NCI-H524 (cell line): ENCODE results near the gene PRG3.

ENCODE experiments used
- DNase-seq, 2 experiments: peaks; one replicate each; lab custom pipeline; 2025; lab: John Stamatoyannopoulos, UW

The PRG3 gene

DNA sequence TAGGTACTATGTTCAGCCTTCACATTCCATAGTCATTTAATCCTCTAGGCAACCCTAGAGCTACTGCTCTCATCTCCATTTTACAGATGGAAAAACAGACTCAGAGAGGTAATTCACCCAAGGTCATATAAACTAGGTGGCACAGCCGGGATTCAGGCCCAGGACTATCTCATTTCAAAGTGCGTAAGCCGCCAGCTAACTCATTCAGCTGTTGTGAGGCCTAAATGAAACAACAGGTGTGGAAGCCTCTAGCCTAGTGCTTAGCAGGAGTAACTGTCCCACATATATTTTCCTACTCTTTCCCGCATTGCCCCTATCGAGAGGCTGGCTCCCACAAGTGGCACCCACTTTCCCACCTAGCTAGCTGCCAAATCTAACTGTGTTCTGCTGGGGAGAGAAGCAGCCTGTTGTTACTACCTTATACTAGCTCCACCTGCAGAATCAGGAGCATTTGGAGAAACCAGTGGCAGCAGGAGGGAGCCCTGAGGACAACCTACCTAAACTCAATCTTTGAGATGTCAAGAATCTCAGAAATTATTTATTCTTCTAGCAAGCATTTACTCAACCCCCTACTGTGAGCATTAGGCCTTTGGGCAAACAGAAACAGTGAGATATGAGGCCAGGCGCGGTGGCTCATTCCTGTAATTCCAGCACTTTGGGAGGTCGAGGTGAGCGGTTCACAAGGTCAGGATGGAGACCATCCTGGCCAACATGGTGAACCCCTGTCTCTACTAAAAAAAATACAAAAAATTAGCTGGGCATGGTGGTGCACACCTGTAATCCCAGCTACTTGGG lies 20.9 kb downstream of the PRG3 start:
- DNase-seq: peak in 1 of 2 experiments; percentile 57

GRCh38 chr11:57359396-57359795 lies 21.6 kb downstream of the PRG3 start:
- DNase-seq: no peak

- DNase-seq: no peak
Measured at GRCh38 chr11:57358991-57359390, 22.0 kb downstream of the PRG3 start.

- DNase-seq: no peak
Measured at GRCh38 chr11:57358543-57358961, 22.4 kb downstream of the PRG3 start.

DNA sequence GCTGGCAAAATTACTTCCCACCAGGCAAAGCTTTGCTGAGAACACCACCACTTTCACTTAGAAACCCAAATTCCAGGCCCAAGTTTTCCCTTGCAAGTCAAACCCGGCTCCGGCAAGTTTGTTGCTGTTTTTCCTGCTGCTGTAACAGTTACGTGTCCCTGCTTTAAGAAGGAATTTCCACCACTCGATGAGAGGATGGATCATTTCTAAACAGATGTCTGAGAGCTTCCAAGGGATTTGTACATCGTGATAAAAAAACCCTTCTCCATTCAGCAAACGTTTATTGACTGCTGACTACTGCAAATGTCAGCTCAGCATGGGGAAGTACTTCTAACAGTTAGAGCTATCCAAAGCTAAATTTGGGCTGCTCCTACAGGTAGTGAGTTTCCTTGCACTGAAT lies 23.1 kb downstream of the PRG3 start:
- peak; percentile 36 to 79 for DNase-seq

GRCh38 chr11:57357310-57357709 lies 23.6 kb downstream of the PRG3 start:
- DNase-seq: no peak

- no peak for DNase-seq
Measured at GRCh38 chr11:57356268-57356667, 24.7 kb downstream of the PRG3 start.

DNA sequence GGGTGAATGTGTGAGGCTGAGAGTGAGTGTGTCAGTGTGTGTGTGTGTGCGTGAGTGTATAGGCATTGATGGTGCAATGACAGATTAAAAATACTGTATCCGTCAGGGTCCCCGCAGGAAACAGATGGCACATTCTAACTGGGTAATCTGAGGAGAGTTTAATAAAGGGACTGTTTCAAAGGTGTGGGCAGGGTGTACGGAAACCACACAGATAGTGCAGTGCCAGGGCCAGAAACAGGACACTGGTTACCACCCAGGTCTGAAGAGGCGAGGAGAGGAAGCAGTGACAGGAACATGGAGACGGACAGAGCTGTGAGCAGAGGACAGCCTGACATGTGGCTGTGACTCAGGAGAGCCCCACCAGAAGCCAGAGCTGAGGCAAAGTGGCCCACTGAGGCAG lies 26.3 kb downstream of the PRG3 start:
- peak; percentile 47 to 83 for DNase-seq

DNA sequence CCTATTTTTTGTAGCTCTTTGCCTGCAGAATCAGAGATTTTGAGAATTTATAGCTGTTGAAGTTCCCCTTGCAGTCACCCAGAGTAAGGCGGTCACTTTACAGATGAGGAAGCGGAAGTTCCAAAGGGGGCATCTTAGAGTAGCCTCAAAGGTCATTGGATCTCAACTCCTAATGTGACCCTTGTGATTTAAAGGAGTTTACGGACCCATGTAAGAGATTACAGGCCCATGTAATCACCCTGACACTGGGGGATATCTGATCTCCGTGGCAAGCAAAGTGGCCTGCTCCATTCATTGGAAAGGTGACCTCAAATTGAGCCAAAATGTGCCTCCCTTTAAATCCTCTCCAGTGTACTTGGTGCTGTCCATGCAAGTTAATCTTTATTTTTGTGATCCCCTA lies 27.1 kb downstream of the PRG3 start:
- DNase-seq: no peak

- DNase-seq: no peak
Measured at GRCh38 chr11:57353446-57353845, 27.5 kb downstream of the PRG3 start.

- DNase-seq: no peak
Measured at GRCh38 chr11:57353036-57353435, 27.9 kb downstream of the PRG3 start.

GRCh38 chr11:57349491-57350274 lies 31.3 kb downstream of the PRG3 start:
- peak; percentile 3 to 19 for DNase-seq

GRCh38 chr11:57348636-57349313 lies 32.2 kb downstream of the PRG3 start:
- DNase-seq: no peak

DNA sequence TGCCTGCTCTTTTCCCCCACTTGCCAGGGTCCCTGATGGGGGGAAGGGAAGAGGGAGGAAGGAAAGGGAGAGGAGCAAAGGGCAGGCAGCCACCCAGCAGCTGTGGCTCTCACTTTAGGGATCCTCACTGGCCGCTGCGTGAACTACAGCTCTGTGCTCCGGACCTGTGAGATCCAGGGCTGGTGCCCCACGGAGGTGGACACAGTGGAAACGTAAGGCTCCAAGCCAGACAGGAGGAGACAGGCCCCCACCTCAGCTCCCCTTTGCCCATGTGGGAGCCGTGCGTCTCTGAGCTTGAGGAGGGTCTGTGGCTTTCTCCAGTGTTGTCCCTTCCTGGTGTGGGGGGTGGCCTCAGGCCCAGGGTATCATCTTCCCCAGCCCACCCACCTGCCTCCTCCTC lies 32.9 kb downstream of the PRG3 start:
- DNase-seq: no peak

DNA sequence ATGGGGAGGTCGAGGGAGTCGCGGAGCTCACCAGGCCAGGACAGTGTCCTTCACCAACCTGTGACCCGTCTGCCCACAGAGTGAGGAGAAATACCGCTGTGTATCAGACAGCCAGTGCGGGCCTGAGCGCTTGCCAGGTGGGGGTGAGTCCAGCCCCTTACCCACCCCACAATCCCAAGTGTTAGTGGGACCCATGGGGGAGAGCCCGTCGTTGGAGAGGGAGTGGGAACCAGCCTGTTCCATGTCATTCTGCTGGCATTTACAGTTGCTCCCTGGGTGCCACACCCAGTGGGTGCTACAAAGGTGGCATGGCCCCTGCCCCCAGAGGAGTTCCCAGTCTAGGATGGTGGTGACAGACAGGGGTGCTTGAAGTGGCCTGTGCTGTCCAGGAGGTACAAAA lies 33.6 kb downstream of the PRG3 start:
- DNase-seq: no peak

GRCh38 chr11:57345555-57346211 lies 35.3 kb downstream of the PRG3 start:
- peak; percentile 43 to 66 for DNase-seq

GRCh38 chr11:57344826-57345225 lies 36.1 kb downstream of the PRG3 start:
- no peak for DNase-seq

DNA sequence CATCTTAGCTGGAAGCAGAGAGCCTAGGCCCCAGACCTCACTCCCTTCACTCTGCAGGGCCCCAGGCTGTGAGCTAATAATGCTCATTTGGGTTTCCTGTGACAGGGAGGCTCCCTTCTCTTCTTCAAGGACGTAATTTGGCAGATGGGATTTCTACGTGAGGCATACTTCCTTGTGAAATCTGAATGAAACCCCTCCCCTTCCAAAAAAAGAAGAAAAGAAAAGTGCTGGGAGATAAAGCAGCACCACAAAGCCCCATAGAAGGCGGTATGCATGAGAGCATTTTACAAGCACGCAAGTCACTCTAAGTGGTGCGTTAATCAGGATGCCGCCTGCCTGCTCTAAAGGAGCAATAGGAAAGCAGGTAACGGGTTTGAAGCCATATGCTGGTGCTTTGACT lies 37.1 kb downstream of the PRG3 start:
- peak; percentile 36 to 77 for DNase-seq

DNA sequence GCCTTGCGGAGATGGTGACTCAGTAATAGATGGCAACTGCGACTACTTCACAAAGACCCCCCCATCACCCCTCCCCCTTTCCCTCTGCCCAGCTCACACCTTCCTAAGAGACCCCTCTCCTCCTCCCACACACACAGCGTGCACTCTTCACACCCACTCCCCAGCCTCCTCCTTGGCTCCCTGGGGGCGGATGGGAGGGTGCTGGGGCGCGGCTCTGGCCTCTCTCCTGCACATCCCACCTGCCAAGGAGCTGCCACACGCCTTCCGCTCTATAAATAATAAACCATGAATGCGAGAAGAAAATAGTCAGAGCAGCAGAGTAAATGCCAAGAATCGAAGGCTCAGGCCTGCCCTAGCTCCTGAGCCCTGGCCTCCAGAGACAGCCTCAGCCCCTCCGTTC lies 38.2 kb downstream of the PRG3 start:
- DNase-seq: no peak

- DNase-seq: no peak
Measured at GRCh38 chr11:57341250-57341808, 39.6 kb downstream of the PRG3 start.

DNA sequence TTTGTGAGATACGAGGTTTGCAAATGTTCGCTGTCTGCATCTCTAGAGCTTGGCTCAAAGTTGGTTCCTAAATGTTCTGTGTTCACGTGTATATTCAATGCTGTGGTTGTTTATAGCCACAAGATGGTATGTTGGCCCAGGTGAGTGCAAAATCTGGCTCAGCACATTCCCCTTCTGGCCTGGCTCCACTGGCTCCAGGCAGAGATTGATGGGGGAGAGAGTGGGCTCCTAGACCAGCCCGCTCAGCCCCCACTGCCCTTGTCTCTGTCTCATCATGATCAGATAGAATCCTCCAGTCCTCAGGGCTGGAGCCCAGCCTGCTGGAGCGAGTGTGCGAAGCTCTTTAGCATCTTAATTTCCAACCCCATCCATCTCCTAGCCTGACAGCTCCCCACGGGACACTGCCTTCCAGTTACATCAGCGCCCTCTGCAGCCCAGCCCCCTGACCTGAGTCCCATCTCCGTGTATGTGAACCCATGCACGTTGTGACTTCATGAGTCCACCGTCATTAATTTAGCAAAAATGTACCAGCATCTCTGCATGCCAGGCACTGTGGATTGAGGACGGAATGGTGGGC lies 40.8 kb downstream of the PRG3 start:
- peak; percentile 75 to 78 for DNase-seq

DNA sequence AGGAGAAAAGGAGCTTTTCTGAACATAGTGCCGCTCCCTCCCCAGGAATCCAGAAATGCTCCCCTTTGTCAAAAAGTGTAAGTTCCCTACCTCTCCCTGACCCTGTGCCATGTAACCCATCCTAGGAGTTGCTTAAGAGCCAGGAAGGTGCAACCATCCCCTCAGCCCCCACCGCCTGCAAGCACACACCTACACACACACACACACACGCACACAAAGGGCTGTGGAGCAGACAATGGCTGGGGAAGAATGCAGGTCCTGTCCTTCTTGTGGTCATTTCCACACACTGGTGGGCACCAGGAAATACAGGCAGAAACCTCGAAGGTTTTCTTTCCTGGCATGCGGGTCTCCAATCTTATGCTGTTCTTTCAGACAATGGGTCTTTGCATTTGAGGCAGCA lies 41.6 kb downstream of the PRG3 start:
- no peak for DNase-seq
